ENCODE measurements around the gene EXOC3.
A peak's percentile ranks its signal among the peaks of the same experiment; 100 is the strongest.

Gene EXOC3

GRCh38 chr5:456351-457194, 13.6 kb downstream of the EXOC3 start:
- no peak for DNase-seq (ENCODE audit: low read depth in 2 of 2)

DNA sequence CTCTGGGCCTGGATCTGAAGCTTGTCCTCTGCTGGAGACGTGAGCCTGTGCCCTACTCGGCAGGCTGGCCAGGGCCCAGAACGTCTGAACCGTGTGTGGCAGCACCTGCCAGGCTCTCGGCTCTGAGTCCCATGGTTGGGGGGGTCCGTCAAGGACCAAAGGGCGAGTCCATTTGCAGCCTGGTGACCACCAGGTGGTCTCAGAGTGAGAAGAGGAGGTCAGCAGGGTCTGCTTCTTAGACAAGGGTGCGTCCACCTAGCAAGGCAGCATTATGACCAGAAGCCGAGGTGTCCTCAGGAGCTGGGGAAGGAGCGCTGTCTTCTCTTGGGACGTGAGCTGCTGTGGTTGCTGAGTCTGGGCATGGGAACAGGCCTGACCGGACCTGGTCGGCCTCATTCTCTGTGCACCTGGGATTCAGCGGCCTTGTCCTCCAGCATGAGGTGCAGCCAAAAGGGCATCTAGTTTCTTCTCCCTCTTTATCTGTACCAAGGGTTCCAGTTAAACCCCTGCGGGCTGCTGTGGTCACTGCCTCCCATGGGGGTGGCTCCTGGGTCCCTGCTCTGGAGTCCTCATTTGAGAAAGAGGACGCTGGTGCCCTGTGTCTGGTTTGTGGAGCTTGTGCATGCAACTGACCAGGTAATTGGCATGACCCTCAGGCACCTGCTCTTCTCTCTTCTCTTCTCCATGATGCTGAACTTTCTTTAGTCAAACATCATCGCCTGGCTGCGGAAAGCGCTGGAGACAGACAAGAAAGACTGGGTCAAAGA, 14.4 kb downstream of the EXOC3 start:
- DNase-seq (ENCODE audit: low read depth in 2 of 2): no peak

GRCh38 chr5:458547-459353, 15.8 kb downstream of the EXOC3 start:
- DNase-seq (ENCODE audit: low read depth in 2 of 2): peak in 1 of 2 donors; percentile 42

DNA sequence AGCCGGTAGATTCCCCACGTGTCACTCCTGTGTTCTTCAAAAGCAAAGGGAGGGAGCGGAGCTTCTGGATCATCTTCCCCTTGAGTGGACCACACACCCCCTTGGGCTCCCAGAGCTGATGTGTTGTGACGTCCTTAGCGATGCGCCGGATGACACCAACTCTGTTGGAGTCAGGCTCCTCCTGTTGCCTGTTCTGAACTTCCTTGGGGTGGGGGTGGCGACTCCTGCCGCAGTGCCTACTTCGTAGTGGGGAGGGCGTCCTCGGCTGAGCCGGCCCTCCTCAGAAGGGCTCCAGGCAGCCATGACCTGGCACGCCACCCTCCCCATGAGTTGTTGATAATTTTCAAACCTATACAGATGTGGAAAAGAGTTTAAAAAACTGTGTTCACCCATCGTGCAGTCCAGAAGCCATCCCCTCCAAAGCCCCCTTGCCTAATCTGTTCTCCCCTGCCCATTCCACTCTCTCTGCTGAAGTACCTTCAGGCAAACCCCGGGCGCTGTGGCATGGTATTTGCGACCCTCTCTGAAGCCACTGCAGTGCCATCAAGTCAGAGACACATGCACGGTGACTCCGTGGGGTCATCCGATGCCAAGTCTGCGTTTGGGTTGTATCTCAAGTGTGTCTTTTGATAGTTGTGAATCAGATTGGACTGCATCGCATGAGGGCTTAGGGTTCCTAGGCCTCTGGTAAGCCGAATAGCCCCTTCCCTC, 16.7 kb downstream of the EXOC3 start:
- DNase-seq (ENCODE audit: low read depth in 2 of 2): no peak

GRCh38 chr5:460273-460625, 17.3 kb downstream of the EXOC3 start:
- no peak for DNase-seq (ENCODE audit: low read depth in 2 of 2)

- DNase-seq (ENCODE audit: low read depth in 2 of 2): no peak
Measured at GRCh38 chr5:462051-462481, 19.1 kb downstream of the EXOC3 start.

DNA sequence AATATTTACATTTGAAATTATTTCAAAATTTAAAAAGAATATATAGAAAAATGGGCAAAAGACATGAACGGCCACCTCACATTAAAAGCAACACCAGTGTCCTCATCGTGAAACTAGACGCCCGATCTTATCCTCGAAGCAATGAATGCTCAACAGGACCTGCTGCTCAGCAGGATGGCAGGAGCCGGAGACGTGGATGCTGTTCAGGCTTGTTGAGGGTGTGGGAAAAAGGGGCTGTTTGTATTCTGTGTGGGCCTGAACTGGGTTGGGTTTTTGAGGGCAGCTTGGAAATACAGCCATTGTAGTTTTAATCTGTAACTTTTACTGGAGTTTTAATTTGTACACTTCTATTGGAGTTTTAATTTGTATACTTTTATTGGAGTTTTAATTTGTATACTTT, 20.3 kb downstream of the EXOC3 start:
- no peak for DNase-seq (ENCODE audit: low read depth in 2 of 2)

DNA sequence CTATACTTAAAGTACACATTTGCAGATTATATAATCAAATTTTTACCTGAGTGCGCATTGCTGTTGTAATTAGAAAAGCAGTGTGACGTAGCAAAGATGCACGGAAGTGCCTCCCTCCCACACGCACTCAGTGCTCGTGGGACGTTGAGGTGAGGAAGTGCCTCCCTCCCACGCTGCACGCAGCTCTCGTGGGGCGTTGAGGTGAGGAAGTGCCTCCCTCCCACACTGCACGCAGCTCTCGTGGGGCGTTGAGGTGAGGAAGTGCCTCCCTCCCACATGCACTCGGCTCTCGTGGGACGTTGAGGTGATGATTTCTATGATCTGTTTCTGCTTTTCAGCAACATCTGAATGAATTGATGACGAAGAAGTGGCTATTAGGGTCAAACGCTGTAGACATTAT, 21.0 kb downstream of the EXOC3 start:
- DNase-seq (ENCODE audit: low read depth in 2 of 2): peak; percentile 73 to 91

DNA sequence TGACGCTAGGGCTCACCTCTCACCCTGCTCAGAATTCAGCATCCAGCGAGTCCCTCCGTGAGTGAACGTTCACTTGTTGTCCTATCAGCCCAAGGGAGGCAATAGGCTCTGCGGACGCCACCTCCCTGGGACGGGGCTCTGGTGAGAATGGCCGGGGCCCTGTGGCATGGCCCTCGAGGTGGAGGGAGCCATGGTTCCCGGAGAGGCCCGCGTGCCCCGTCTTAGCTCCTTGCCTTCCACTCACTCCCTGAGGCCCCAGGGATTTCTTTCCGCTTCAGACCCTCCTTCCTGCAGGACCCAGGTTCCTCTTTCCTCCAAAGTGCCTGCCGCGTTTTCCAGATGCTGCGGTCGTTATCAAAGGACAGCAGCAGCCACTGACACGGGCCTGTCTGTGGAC, 21.5 kb downstream of the EXOC3 start:
- DNase-seq (ENCODE audit: low read depth in 2 of 2): no peak

GRCh38 chr5:464843-465590, 22.0 kb downstream of the EXOC3 start:
- no peak for DNase-seq (ENCODE audit: low read depth in 2 of 2)

DNA sequence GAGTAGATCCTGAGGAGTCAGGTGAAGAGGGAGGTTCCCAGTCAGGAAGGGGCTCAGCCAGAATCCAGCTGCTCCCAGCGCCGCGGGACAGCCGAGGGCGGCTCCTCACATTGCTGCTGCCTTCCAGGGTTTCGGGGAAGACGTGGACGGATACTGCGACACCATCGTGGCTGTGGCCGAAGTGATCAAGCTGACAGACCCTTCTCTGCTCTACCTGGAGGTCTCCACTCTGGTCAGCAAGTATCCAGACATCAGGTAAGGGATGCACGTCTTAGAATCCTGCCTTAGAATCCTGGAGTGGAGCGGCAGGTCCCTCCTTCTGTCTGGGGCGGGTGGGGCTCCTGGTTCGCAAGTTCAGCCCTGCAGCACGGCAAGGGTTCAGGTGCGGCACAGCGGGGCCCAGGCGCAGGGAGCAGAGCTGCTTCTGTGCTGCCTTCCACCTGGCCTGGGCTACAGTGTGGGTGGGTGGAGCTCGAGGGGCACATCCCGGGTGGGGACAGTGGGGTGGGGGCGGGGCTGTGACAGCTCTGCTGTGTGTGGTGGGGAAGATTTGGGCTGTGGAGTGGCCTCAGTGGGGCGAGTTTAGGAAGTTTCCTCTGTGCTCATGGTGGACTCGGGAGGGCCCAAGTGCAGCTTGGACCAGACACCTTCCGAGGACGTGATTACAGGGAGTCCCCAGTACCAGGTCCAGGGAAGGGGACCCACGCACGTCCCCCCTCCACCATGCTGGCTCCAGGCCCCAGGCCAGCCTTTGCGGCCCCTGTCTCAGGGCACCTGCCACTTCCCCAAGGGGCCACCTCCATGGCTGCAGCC, 22.8 kb downstream of the EXOC3 start:
- no peak for DNase-seq (ENCODE audit: low read depth in 2 of 2)

DNA sequence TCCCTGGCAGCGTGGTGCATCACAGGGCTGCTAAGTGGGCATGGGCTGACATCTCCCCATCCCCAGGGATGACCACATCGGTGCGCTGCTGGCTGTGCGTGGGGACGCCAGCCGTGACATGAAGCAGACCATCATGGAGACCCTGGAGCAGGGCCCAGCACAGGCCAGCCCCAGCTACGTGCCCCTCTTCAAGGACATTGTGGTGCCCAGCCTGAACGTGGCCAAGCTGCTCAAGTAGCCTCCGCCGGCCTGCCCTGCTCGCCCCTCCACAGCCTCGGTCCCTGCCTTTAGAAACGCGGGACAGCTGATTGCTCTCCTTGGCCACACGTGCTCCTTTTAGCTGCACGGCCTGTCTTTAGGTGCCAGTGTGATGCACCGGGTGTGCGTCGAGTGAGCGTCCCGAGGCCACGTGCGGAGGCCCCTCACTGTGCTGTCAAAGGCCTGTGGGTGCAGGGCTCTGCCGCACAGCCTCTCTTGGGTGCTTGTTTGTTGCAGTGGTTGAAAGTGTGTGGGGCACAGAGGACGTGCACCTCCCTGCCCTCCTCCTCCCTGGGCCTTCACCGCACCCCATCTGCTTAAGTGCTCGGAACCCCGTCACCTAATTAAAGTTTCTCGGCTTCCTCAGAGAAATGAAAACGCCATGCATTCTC, 23.8 kb downstream of the EXOC3 start:
- DNase-seq (ENCODE audit: low read depth in 2 of 2): no peak

DNA sequence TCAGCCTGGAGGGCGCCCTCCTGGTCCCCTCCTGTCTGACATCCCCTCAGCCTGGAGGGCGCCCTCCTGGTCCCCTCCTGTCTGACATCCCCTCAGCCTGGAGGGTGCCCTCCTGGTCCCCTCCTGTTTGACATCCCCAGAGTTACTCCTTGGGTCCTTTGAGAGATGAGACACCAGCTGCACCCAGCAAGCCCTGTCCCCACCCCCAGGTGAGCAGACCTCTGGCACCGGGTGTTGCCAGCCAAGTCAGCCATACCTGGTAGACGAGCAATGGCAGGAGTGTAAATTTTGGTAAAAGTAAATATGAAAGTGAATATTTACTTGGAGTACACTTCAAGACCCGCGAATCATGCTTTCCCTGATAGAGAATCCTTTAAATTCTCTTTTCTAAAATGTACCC, 25.4 kb downstream of the EXOC3 start:
- no peak for DNase-seq (ENCODE audit: low read depth in 2 of 2)

GRCh38 chr5:469752-470483, 26.9 kb downstream of the EXOC3 start:
- no peak for DNase-seq (ENCODE audit: low read depth in 2 of 2)

GRCh38 chr5:470961-471749, 28.2 kb downstream of the EXOC3 start:
- DNase-seq (ENCODE audit: low read depth in 2 of 2): no peak

- no peak for DNase-seq (ENCODE audit: low read depth in 2 of 2)
Measured at GRCh38 chr5:471750-472058, 28.7 kb downstream of the EXOC3 start.

GRCh38 chr5:472076-472655, 29.2 kb downstream of the EXOC3 start:
- no peak for DNase-seq (ENCODE audit: low read depth in 2 of 2)
